ENCODE data around the gene LTBP1.

GRCh38 chr2:33267756-33268155 lies 321.0 kb downstream of the LTBP1 start:
- TF ChIP-seq POLR2AphosphoS5 (IDR thresholded peaks at IDR 0.05) (no peak), CTCF (IDR thresholded peaks at IDR 0.05) (no peak), POLR2A (IDR thresholded peaks at IDR 0.05) (no peak), EP300 (IDR thresholded peaks at IDR 0.05) (no peak)
